Activated CD8-positive, alpha-beta memory T cell treated with anti-CD3 and anti-CD28 coated beads for 36 hours (primary cell): ENCODE measurements around the gene NR2C2AP. TPM values are rescaled to one million over a fixed set of nuclear protein-coding genes. Genes with fewer than 3 reads are reported as not detected.

ENCODE experiments used
- CTCF ChIA-PET: fragments of 350-600 bp; sonication (Branson Sonifier 250); formaldehyde crosslinking; loops from one replicate; lab custom pipeline; 2021; ENCODE audit warnings: antibody characterized with exemption; lab: Charles Lee
- POLR2A ChIA-PET: fragments of 350-600 bp; sonication (Branson Sonifier 250); formaldehyde crosslinking; loops from one replicate; lab custom pipeline; 2021; ENCODE audit warnings: antibody characterized with exemption; lab: Charles Lee
- total RNA-seq, 2 experiments: library from RNA; stranded (reverse); gene quantifications; one replicate each; pipeline ENCODE4 v1.2.3, GENCODE V29; 2021

Gene NR2C2AP
- total RNA-seq, 2 experiments from 2014 or later, result 57.0 to 57.3 TPM

DNA sequence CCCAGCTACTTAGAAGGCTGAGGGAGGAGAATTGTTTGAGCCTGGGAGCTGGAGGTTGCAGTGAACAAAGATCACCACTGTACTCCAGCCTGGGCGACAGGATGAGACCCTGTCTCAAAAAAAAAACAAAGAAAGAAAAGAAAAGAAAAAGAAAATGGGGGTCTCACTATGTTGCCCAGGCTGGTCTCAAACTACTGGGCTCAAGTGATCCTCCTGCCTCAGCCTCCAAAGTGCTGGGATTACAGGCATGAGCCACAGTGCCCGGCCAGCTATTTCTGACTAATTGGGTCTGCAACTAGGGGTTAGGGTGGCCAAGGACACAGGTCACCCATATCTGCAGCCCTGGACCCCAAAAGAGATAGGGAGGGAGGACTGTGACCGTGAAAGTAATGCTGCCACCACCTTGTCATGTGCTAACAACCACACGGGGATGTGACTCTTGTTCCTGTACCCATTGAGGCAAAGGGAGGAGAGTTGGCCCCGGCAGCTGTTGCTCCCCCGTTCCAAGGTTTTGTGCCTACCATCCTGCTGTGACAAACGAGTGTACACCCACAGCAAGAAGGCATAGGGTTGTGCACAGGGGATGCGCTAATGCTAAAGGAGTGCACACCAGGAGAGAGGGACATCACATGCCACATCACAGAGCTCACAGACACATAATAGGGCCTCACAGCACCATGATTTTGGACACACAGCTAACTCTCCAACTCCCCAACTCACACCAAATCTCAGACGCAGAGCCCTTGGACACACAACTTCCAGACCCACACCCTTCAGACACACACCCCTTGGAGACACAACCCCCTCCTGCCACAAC lies 33.8 kb downstream of the NR2C2AP start:
- ChIA-PET POLR2A (no interaction called here), CTCF (interaction anchor here (0.7 to 1.8 kb wide), 3 partner anchors 16 to 23 kb away, joined by 3 to 5 read pairs (median 3); no protein-coding TSS in a partner anchor)

DNA sequence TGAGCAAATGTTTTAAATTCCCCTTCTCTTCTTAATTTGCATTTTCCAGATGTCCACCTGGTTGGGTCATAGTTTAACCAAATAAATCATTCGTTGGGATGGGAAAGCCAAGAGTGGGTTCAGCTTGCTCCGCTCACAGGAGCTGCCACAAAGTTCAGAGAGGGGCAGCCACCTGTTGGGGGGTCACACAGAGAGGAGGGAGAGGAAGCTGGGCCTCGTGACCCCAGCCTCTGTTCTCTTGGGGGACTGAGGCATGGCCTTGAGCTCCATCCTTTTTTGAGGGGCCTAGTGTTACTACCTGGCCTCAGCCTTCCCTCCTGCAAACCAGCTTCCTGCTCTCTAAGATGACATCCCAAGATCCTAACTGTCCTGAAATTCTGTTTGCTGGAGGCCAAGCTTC lies 35.6 kb downstream of the NR2C2AP start:
- POLR2A ChIA-PET, result no interaction called here
- CTCF ChIA-PET, result no interaction called here

DNA sequence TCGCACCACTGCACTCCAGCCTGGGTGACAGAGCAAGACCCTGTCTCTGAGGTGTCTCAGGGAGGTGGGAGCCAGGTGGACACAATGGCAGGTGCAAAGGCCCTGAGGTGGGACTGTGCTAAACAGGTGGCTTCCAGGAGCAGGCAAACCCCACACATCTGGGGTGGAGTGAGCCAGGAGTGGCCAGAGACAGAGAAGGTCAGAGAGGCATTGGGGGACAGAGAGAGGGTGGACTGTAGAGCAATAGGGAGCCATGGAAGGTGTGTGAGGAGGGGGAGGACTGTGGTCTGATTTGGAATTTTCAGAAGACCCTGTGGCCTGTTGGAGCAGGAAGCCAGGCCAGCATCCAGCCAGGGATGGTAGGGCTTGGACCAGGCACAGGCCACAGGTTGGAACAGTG lies 37.8 kb downstream of the NR2C2AP start:
- ChIA-PET POLR2A (no interaction called here), CTCF (interaction anchor here (2.2 kb wide), 1 partner anchor 9 kb away, joined by 8 read pairs; no protein-coding TSS in a partner anchor)

DNA sequence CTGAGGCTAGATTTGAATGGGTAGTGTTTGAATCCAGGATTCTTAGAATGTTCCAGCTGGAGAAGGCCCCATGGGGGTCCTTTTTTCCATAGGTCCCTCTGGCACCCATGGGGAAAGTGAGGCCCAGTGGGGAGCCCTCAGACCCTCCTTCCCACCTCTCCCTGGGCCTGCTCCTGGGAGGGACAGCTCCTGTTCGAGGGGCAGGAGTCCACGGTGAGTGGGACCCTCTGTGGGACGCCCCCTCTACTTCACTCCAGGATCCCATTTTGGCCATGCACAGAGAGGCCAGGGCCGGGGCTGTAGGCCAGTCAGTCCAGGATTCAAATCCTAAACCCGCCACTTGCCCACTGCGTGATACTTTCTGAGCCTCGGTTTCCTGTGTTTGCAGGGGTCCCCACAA lies 40.7 kb downstream of the NR2C2AP start:
- CTCF ChIA-PET, result no interaction called here

DNA sequence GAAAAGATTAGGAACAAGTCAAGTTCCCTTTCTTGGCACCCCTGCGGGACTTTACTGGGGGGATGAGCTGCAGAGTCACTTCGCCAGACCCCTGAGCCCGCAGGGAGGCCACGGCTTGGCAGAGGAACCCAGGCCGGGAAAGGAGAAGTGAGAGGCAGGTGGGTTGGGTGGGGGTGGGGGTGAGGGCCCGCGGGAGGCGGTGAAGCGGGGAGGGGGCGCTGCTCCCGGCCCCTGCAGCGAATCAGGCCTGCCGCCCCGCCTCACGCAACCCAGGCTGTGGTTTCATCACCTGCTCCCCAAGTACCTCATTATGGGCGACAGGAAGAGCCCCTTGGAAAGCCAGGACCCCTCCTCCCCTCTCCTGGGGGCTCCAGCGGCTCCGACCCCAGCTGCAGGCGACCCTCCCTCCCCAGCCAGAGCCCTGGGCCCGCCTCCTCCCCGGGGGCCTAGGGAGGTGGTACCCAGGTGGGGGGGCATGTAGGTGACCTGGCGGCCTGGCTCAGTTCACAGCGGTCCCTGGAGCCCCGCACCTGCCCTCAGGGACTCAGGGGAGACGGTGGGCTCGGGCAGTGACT lies 42.7 kb downstream of the NR2C2AP start:
- POLR2A ChIA-PET, result no interaction called here
- CTCF ChIA-PET, result interaction anchor here (1.8 kb wide), 1 partner anchor 15 kb away, joined by 4 read pairs; no protein-coding TSS in a partner anchor

More for the DNA sequence above, 40.7 kb downstream of the NR2C2AP start:
- POLR2A ChIA-PET, result no interaction called here

DNA sequence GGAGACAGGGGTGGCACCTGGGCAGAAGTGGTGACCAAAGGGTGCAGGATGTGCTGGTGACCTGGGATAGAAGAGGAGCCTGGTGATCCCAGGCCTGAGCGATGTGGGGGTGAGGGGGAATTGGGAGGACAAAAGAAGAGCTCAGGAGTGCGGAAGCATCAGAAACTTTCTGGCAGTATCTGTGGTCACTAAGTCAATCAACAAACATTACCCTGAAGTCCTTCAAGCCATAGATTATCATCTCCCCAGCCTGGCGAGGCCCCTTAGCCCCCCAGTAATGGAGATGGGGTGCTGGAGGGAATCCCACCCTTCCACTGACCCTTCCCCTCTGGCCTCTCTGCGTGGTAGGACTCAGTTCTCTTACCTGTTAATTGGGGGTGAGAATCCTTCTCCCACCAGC lies 43.7 kb downstream of the NR2C2AP start:
- ChIA-PET POLR2A (no interaction called here), CTCF (interaction anchor here (0.6 to 1.8 kb wide), 3 partner anchors 14 to 1685 kb away, joined by 3 to 4 read pairs (median 4); no protein-coding TSS in a partner anchor)

DNA sequence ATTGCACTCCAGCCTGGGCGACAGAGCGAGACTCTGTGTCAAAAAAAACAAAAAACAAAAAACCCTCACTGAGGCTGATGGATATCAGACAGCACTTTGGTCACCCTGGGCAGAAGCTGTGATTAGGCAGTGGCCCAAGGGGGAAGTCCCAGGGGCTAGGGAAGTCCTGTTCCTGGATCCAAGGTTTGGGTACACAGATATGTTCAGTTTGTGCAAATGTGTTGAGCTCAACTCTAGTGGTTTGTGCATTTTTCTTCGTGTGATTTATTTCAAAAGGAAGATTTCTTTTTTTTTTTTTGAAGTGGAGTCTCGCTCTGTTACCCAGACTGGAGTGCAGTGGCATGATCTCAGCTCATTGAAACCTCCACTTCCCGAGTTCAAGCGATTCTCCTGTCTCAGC lies 45.4 kb downstream of the NR2C2AP start:
- POLR2A ChIA-PET, result no interaction called here
- CTCF ChIA-PET, result interaction anchor here (0.6 to 3.0 kb wide), 4 partner anchors 11 to 34 kb away, joined by 3 to 13 read pairs (median 6); no protein-coding TSS in a partner anchor

DNA sequence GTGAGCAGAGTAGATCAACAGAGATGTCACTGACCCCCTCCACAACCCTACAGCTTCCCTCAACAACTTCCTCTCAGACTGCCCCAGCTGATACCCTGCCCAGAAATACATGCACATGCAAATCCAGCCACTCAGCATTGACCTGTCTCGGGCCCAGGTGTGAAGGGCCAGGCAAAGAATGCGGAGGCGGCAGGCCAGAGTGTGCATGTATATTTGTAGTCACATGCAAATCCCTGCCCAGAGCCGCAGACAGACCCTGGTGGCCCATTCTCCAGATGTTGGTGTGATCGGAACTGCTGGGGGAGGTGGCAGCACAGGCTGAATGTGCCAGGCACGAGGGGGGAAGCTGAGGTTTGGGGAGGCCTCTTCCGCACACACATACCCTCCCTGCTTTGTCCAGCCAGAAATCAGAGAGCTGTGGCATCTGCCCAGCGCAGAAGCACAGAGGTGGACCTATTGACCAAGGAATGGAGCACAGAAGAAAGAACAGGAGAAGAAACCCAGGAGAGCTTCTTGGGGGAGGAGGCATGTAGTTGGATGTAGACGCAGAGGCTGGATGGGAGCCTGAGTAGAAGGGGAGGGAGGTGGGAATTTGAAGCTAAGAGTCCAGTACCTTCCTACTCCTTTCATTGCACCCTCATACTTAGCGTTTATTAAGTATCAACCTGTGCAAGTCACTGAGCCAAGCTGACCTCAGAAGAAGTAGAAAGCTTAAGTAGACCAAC lies 47.6 kb downstream of the NR2C2AP start:
- CTCF ChIA-PET, result interaction anchor here (0.8 to 3.0 kb wide), 4 partner anchors 9 to 37 kb away, joined by 3 to 13 read pairs (median 4); no protein-coding TSS in a partner anchor
- POLR2A ChIA-PET, result no interaction called here

DNA sequence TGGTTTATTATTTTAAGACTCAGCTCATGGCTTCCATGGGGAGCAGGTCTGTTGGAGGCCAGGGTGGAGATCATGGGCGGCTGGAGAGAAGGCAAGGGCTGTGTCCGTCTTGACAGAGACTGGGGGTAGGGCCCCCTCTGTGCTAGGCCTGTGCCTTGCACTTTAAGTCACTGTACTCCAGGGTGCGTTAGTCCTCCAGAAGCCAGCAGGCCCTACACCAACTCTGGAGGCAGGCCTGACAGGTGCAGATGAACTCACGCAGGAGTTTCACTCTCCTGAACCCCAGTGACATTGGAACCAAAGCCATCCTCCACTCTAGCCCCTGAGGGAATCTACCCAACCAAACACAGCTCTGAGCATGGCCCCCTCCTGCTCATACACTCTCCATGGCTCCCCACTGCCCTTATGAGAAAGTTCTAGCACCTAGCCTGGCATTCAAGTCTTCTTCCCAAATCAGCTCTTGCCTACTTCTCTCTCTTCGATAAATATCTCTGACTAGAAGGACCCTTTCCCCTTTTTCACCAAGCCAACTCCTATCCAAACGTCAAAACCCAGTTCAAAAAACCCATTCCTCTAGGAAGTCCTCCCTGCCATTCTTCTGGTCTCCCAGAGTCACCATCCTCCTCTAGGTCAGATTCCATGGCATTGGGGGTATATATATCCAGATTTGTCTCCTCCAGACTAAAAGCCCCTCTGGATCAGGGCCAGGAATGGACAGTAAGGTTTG lies 48.3 kb downstream of the NR2C2AP start:
- ChIA-PET CTCF (no interaction called here), POLR2A (no interaction called here)

DNA sequence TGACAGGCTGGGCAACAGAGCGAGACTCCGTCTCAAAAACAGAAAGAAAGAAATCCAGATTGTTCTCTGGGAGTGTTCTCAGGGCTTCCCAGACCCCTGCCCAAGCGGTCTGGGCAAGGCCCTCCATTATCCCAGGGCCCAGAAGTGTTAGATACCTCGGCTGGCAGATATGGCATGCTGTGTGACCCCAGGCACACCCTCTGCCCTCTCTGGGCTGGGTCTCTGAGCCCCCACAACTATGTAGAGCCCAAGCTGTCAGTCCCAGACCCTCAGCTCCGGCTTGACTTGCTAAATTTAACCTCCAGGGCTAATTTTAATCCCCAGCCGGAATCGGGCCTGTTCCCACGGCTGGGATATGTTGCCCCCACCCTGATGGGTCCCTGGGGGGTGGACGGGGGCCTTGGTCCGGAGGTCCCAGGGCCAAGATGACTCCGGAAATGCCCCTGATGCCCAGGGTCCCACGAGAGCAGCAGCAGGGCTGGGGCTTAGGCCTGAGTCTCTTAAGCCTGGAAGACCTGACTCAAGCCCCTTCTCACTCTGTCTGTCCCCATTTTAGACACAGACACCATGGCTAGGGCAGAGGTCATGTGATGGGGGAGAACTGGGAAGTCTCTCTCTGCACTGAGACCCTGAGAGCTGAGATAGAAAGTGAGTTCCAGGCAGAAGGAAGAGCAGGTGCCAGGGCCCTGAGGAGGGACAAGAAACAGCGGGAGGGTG lies 50.4 kb downstream of the NR2C2AP start:
- ChIA-PET POLR2A (no interaction called here), CTCF (interaction anchor here (0.6 kb wide), 1 partner anchor 96 kb away, joined by 3 read pairs; no protein-coding TSS in a partner anchor)

DNA sequence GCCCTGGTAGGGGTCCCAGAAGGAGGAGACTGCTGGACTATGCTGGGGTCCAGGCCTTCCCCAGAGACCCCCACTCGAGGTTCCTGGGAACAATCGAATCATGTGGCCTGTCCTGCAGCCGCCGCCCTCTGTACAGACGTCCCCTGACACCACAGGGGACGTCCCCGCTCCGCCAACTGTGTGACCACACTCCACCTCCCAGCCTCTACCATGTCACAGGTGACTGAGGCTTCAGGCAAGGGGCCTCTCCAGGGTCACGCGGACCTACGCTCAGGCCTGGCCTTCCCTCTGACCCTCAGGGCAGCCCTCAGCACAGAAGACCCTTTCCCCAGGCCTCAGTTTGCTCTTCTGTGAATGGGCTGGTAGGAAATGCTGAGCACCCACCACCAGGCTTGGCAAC lies 51.8 kb downstream of the NR2C2AP start:
- ChIA-PET POLR2A (no interaction called here), CTCF (no interaction called here)

Other genes starting within 250 kb of the NR2C2AP start
- 10 to 100 TPM; 76.6 to 80.7 TPM for gene SUGP2, start 169.9 kb downstream of the NR2C2AP start, total RNA-seq
- 10 to 100 TPM; 57.7 to 61.8 TPM for gene ARMC6, start 169.8 kb downstream of the NR2C2AP start, total RNA-seq
- gene SLC25A42, start 139.4 kb downstream of the NR2C2AP start, total RNA-seq, result 10 to 100 TPM; 12.2 to 12.7 TPM
- 10 to 100 TPM; 30.4 to 33.6 TPM for gene TMEM161A, start 64.9 kb downstream of the NR2C2AP start, total RNA-seq
- gene MEF2B, start 33.2 kb downstream of the NR2C2AP start, total RNA-seq, result 1 to 10 TPM in 1 of 2 experiments, under 1 TPM in 1; 0.80 to 2.7 TPM
- 10 to 100 TPM; 31.9 to 34.6 TPM for gene BORCS8, start 11.3 kb downstream of the NR2C2AP start, total RNA-seq
- 100 to 1,000 TPM; 102 to 106 TPM for gene RFXANK, start 11.2 kb downstream of the NR2C2AP start, total RNA-seq
- not detected for gene NCAN, start 8.5 kb upstream of the NR2C2AP start, total RNA-seq
- gene TM6SF2, start 69.9 kb upstream of the NR2C2AP start, total RNA-seq, result not detected
- 10 to 100 TPM; 54.6 to 61.0 TPM for gene SUGP1, start 117.1 kb upstream of the NR2C2AP start, total RNA-seq
- gene MAU2, start 117.4 kb upstream of the NR2C2AP start, total RNA-seq, result 10 to 100 TPM; 43.1 to 47.4 TPM
- gene GATAD2A, start 202.3 kb upstream of the NR2C2AP start, total RNA-seq, result 100 to 1,000 TPM; 188 TPM